HCT116 (cell line): ENCODE results near the gene IPO11. TPM values are rescaled to one million over a fixed set of nuclear protein-coding genes. Genes with fewer than 3 reads are reported as not detected.
A peak's percentile ranks its signal among the peaks of the same experiment; 100 is the strongest.

Source experiments
- ATAC-seq: fragments of 200-7000 bp; cut with Tn5 transposase; 2 replicates; pipeline ENCODE4 v1.9.1; 2020; ENCODE audit warnings: mild to moderate bottlenecking, moderate library complexity
- BruUV-seq: library from RNA; stranded (reverse); fragments of 400-500 nt; replicated peaks from 2 replicates; lab custom pipeline; 2021; lab: Mats Ljungman, UMichigan
- CTCF ChIA-PET: fragments of 300-600 bp; sonication (Branson Sonifier 250); formaldehyde crosslinking; loops from one replicate; lab custom pipeline; 2021; ENCODE audit warnings: antibody characterized with exemption; lab: Charles Lee
- POLR2A ChIA-PET: fragments of 300-600, 350-600 bp; sonication (Branson Sonifier 250); formaldehyde crosslinking; loops from one replicate; lab custom pipeline; 2021; ENCODE audit warnings: antibody characterized with exemption; lab: Charles Lee
- RAD21 ChIA-PET, 2 experiments: fragments of 300-600 bp; sonication (Branson Sonifier 250); formaldehyde crosslinking; loops; one replicate each; lab custom pipeline; 2023; ENCODE audit warnings: low total read pairs in 2 of 2; ENCODE audit not compliant: uncharacterized antibody in 2 of 2, unreplicated experiment in 2 of 2, low non-redundant PET in 1 of 2; lab: Charles Lee
- DNase-seq: peaks from one replicate; pipeline ENCODE4 v3.0.0-alpha.2; 2010; ENCODE audit warnings: low read depth, low spot score
- H2AFZ ChIP-seq: fragments of 200-600 bp; shearing (Covaris generic), sonication (generic); 2 replicates; pipeline ENCODE4 v1.6.1; 2017; ENCODE audit warnings: low read depth, mixed run types, mixed read lengths, antibody characterized with exemption, low read length; ENCODE audit not compliant: poor library complexity, severe bottlenecking
- H3K27ac ChIP-seq: 2 replicates; pipeline ENCODE4 v1.5.1; 2012; ENCODE audit warnings: low read depth, low read length
- H3K27me3 ChIP-seq: fragments of 200-600 bp; sonication (generic); 2 replicates; pipeline ENCODE4 v1.6.1; 2016; ENCODE audit warnings: mixed run types, low read length, mixed read lengths; ENCODE audit not compliant: insufficient read depth
- H3K36me3 ChIP-seq, 2 experiments: fragments of 200-500 bp in 1 of 2; fragments of 200-600 bp in 1 of 2; sonication (Bioruptor generic) in 1 of 2; sonication (generic) in 1 of 2; 2 replicates each; pipeline versions ENCODE4 v1.5.1 to v1.6.1; 2014 to 2016; ENCODE audit warnings: low read length in 2 of 2, inconsistent platforms in 1 of 2, mixed read lengths in 1 of 2, mixed run types in 1 of 2; ENCODE audit not compliant: insufficient read depth in 2 of 2, control insufficient read depth in 1 of 2
- H3K4me1 ChIP-seq, 2 experiments: fragments of 200-600 bp in 1 of 2; sonication (generic) in 1 of 2; 2 replicates each; pipeline versions ENCODE4 v1.5.1 to v1.6.1; 2012 to 2017; ENCODE audit warnings: low read length in 2 of 2, inconsistent platforms in 1 of 2, mild to moderate bottlenecking in 1 of 2, mixed read lengths in 1 of 2, mixed run types in 1 of 2, moderate library complexity in 1 of 2; ENCODE audit not compliant: insufficient read depth in 2 of 2, control insufficient read depth in 1 of 2
- H3K4me2 ChIP-seq: fragments of 200-600 bp; sonication (generic); 2 replicates; pipeline ENCODE4 v1.6.1; 2017; ENCODE audit warnings: mixed run types, low read length, mixed read lengths
- H3K4me3 ChIP-seq, 2 experiments: fragments of 200-600 bp in 1 of 2; sonication (generic) in 1 of 2; replicated peaks in 1 of 2; 2 replicates each; pipeline ENCODE4 v1.5.1; 2011 to 2016; ENCODE audit warnings: low read length in 2 of 2, control low read depth in 1 of 2, low read depth in 1 of 2, mild to moderate bottlenecking in 1 of 2, mixed read lengths in 1 of 2, mixed run types in 1 of 2
- H3K79me2 ChIP-seq: fragments of 200-600 bp; sonication (generic); 2 replicates; pipeline ENCODE4 v1.6.1; 2017; ENCODE audit warnings: mild to moderate bottlenecking, mixed run types, low read length, moderate library complexity, mixed read lengths; ENCODE audit not compliant: insufficient read depth
- H3K9ac ChIP-seq: fragments of 200-600 bp; sonication (generic); 2 replicates; pipeline ENCODE4 v1.6.1; 2016; ENCODE audit warnings: low read length, mixed read lengths
- H3K9me2 ChIP-seq: fragments of 200-600 bp; sonication (generic), shearing (Covaris generic); 2 replicates; pipeline ENCODE4 v1.6.1; 2017; ENCODE audit warnings: mixed run types, mild to moderate bottlenecking, moderate library complexity; ENCODE audit not compliant: insufficient read depth
- H3K9me3 ChIP-seq, 2 experiments: fragments of 200-500 bp in 1 of 2; fragments of 200-600 bp in 1 of 2; sonication (Bioruptor generic) in 1 of 2; sonication (generic) in 1 of 2; 2 replicates each; pipeline ENCODE4 v1.6.1; 2014 to 2017; ENCODE audit warnings: low read length in 2 of 2, mixed read lengths in 2 of 2, inconsistent platforms in 1 of 2, low read depth in 1 of 2, mild to moderate bottlenecking in 1 of 2, mixed run types in 1 of 2, moderate library complexity in 1 of 2; ENCODE audit not compliant: control insufficient read depth in 1 of 2, insufficient read depth in 1 of 2
- H4K20me1 ChIP-seq: fragments of 200-600 bp; sonication (generic), shearing (Covaris generic); 2 replicates; pipeline ENCODE4 v1.6.1; 2017; ENCODE audit warnings: mixed run types, mild to moderate bottlenecking, moderate library complexity; ENCODE audit not compliant: insufficient read depth
- ATF3 ChIP-seq: IDR thresholded peaks from 2 replicates; pipeline ENCODE4 v1.6.1; 2012
- CEBPB ChIP-seq: IDR thresholded peaks from 2 replicates; pipeline ENCODE4 v1.6.1; 2012; ENCODE audit warnings: low read depth
- EGR1 ChIP-seq: IDR thresholded peaks from 2 replicates; pipeline ENCODE4 v1.6.1; 2012; ENCODE audit warnings: low read depth
- ELF1 ChIP-seq: IDR thresholded peaks from 2 replicates; pipeline ENCODE4 v1.6.1; 2012; ENCODE audit warnings: low read depth, borderline replicate concordance
- EZH2 ChIP-seq: fragments of 200-600 bp; sonication (generic); IDR thresholded peaks from 2 replicates; pipeline ENCODE4 v1.6.1; 2017; ENCODE audit warnings: antibody characterized with exemption, mixed run types
- FOSL1 ChIP-seq: IDR thresholded peaks from 2 replicates; pipeline ENCODE4 v1.6.1; 2012; ENCODE audit warnings: low read depth
- JUND ChIP-seq: IDR thresholded peaks from 2 replicates; pipeline ENCODE4 v1.6.1; 2012
- MAX ChIP-seq: IDR thresholded peaks from 2 replicates; pipeline ENCODE4 v1.6.1; 2012
- POLR2A ChIP-seq: IDR thresholded peaks from 2 replicates; pipeline ENCODE4 v1.7.0; 2011; ENCODE audit warnings: borderline replicate concordance; ENCODE audit not compliant: insufficient read depth, insufficient read length; ENCODE audit errors: extremely low read depth
- POLR2AphosphoS5 ChIP-seq: IDR thresholded peaks from 2 replicates; pipeline ENCODE4 v1.6.1; 2011; ENCODE audit warnings: mild to moderate bottlenecking, low read depth, low read length, moderate library complexity
- REST ChIP-seq: IDR thresholded peaks from 2 replicates; pipeline ENCODE4 v1.6.1; 2012; ENCODE audit warnings: low read depth
- SIN3A ChIP-seq: IDR thresholded peaks from 2 replicates; pipeline ENCODE4 v1.6.1; 2012; ENCODE audit warnings: low read depth
- SP1 ChIP-seq: IDR thresholded peaks from 2 replicates; pipeline ENCODE4 v1.6.1; 2012; ENCODE audit warnings: low read depth
- SRF ChIP-seq: IDR thresholded peaks from 2 replicates; pipeline ENCODE4 v1.6.1; 2012; ENCODE audit warnings: low read depth
- YY1 ChIP-seq: IDR thresholded peaks from 2 replicates; pipeline ENCODE4 v1.6.1; 2011; ENCODE audit warnings: low read length, low read depth, moderate library complexity, mild to moderate bottlenecking; ENCODE audit not compliant: insufficient replicate concordance; ENCODE audit errors: extremely low read depth
- ZNF274 ChIP-seq: fragments of 200-500 bp; sonication (Bioruptor generic); IDR thresholded peaks from 2 replicates; pipeline ENCODE4 v1.6.1; 2014; ENCODE audit warnings: mild to moderate bottlenecking, low read depth, low read length, inconsistent platforms
- intact Hi-C: fragments of 100-400 bp; cut with micrococcal nuclease; formaldehyde crosslinking; loops from 2 replicates; pipeline ENCODE4 v1.10.0; 2022
- total RNA-seq: library from RNA; stranded (reverse); gene quantifications from one replicate; pipeline ENCODE4 v1.2.1, GENCODE V29; 2021; ENCODE audit not compliant: unreplicated experiment

IPO11 gene
- total RNA-seq, 1 experiment from 2014 or later, result 55.1 TPM

DNA sequence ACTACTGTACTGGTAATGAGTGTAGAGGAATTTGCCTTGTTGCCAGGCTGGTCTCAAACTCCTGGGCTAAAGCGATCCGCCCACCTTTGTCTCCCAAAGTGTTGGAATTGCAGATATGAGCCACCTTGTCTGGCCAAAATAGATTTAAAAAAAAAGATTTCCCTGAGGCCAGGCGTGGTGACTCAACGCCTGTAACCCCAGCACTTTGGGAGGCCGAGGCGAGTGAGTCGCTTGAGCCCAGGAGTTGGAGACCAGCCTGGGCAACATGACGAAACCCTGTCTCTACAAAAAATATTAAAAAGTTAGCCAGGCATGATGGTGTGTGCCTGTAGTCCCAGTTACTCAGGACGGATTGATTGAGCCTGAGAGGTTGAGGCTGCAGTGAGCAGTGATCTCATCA lies 62.5 kb downstream of the IPO11 start:
- no peaks in the 10 kb centered on the region for H4K20me1 ChIP-seq
- H3K27me3 ChIP-seq, result no peaks in the 10 kb centered on the region
- peak; percentile 87 for ATAC-seq
- peak overlapping the region; percentile 50 for H3K4me2 ChIP-seq
- intact Hi-C loops, result no loop called here
- CTCF ChIA-PET, result interaction anchor here (0.7 kb wide), 1 partner anchor 15 kb away, joined by 4 read pairs; no protein-coding TSS in a partner anchor
- no peak overlapping the region for H3K9ac ChIP-seq
- RAD21 ChIA-PET, result no interaction called here
- POLR2A ChIA-PET, result interaction anchor here (0.8 kb wide), 1 partner anchor 11 kb away, joined by 4 read pairs; no protein-coding TSS in a partner anchor
- TF ChIP-seq SP1 (no peak), CEBPB (0 out of 2 replicates have a peak, but pooled peaks have one; percentile 31), POLR2AphosphoS5 (no peak), EZH2 (no peak), POLR2A (no peak), REST (no peak), SIN3A (no peak), FOSL1 (peak; percentile 54; the same call in 1 of the 2 replicates), ATF3 (no peak), ZNF274 (no peak), SRF (no peak), EGR1 (0 out of 2 replicates have a peak, but pooled peaks have one; percentile 17), MAX (no peak), YY1 (no peak), ELF1 (no peak), JUND (peak; percentile 33; the same call in 1 of the 2 replicates)
- peaks cover 15% of the 10 kb centered on the region for H3K79me2 ChIP-seq
- DNase-seq, result peak; percentile 29
- no peaks in the 10 kb centered on the region for H3K9me3 ChIP-seq
- H3K9me2 ChIP-seq, result no peaks in the 10 kb centered on the region
- peaks cover 13 to 35% of the 10 kb centered on the region in 2 experiments for H3K4me1 ChIP-seq
- H2AFZ ChIP-seq, result no peak overlapping the region
- no peak overlapping the region for H3K4me3 ChIP-seq
- peak overlapping the region; percentile 30; the same call in 1 of the 2 replicates for H3K27ac ChIP-seq
- no TSS peak for BruUV-seq
- H3K36me3 ChIP-seq, result no peaks in the 10 kb centered on the region; a peak in 1 of 4 replicates
